Measurements from ENCODE around the gene SAMD11. TPM values are rescaled to one million over a fixed set of nuclear protein-coding genes. Genes with fewer than 3 reads are reported as not detected.
A peak's percentile ranks its signal among the peaks of the same experiment; 100 is the strongest.
"Not testable (repeated sequence)": the region's sequence is repeated elsewhere in the genome, so short reads cannot be mapped to it uniquely, and the experiment has no call there.

Gene SAMD11
- 6.0 TPM for total RNA-seq
- long read RNA-seq, partial matches to known transcripts: 3 of 7 reads
- long read RNA-seq, other reads (novel, unspliced or antisense): 4 of 7 reads

- H3K27ac ChIP-seq: no peak within 1 kb of the TSS
- H3K4me3 ChIP-seq: peak within 1 kb of the TSS; percentile 44
- ATAC-seq: peak; percentile 74
- no peaks in the 10 kb centered on the region for H3K36me3 ChIP-seq
- no peaks in the 10 kb centered on the region for H3K9me3 ChIP-seq
- intact Hi-C loops (cut with DNase I): no loop called here
- TF ChIP-seq, protein P1, sequence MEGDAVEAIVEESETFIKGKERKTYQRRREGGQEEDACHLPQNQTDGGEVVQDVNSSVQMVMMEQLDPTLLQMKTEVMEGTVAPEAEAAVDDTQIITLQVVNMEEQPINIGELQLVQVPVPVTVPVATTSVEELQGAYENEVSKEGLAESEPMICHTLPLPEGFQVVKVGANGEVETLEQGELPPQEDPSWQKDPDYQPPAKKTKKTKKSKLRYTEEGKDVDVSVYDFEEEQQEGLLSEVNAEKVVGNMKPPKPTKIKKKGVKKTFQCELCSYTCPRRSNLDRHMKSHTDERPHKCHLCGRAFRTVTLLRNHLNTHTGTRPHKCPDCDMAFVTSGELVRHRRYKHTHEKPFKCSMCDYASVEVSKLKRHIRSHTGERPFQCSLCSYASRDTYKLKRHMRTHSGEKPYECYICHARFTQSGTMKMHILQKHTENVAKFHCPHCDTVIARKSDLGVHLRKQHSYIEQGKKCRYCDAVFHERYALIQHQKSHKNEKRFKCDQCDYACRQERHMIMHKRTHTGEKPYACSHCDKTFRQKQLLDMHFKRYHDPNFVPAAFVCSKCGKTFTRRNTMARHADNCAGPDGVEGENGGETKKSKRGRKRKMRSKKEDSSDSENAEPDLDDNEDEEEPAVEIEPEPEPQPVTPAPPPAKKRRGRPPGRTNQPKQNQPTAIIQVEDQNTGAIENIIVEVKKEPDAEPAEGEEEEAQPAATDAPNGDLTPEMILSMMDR (IDR thresholded peaks at IDR 0.05): no peak
- peaks cover 83% of the 10 kb centered on the region for H3K27me3 ChIP-seq
- H3K4me1 ChIP-seq: peaks cover 33% of the 10 kb centered on the region
- peak; percentile 90 for DNase-seq
These were observed at the start of gene SAMD11 for GRCh38 chr1:923131-923990. Gene SAMD11 (plus strand): TSS chr1:923923. CDS start chr1:924432, 509 bp downstream.

- ATAC-seq; H3K4me1 ChIP-seq; H3K27me3 ChIP-seq; intact Hi-C loops (cut with DNase I); H3K27ac ChIP-seq; H3K9me3 ChIP-seq; H3K4me3 ChIP-seq; H3K36me3 ChIP-seq; DNase-seq: not testable (repeated sequence)
These were observed 47.1 kb upstream of the SAMD11 start for GRCh38 chr1:876428-877208.

- ATAC-seq: not testable (repeated sequence)
These were observed 46.3 kb upstream of the SAMD11 start for GRCh38 chr1:877209-877986.

GRCh38 chr1:880511-880910 lies 43.2 kb upstream of the SAMD11 start:
- H3K27me3 ChIP-seq; H3K4me3 ChIP-seq; ATAC-seq; intact Hi-C loops (cut with DNase I); H3K27ac ChIP-seq; H3K4me1 ChIP-seq; H3K36me3 ChIP-seq; DNase-seq; H3K9me3 ChIP-seq: not testable (repeated sequence)

More at GRCh38 chr1:877209-877986, 46.3 kb upstream of the SAMD11 start:
- H3K4me1 ChIP-seq; H3K27ac ChIP-seq; H3K9me3 ChIP-seq; H3K27me3 ChIP-seq; H3K4me3 ChIP-seq; DNase-seq; H3K36me3 ChIP-seq; intact Hi-C loops (cut with DNase I): not testable (repeated sequence)

DNA sequence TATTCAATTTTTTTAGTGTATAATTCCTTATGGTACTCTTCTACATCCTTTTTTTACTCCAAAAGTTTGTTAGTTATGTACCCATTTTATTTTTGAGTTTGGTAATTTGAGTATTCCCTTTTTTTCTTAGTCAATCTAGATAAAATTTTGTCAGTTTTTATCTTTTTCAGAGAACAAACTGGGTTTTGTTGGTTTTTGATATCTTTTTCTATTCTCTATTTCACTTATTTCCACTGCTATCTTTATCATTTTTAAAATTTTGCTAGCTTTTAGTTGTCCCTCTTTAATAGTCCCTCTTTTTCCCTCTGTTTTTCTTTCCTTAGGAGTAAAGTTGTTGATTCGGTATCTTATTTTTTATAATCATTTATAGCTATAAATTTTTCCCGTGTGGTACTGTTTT lies 42.8 kb upstream of the SAMD11 start:
- H3K36me3 ChIP-seq; H3K9me3 ChIP-seq; H3K27me3 ChIP-seq; ATAC-seq; H3K4me1 ChIP-seq; H3K4me3 ChIP-seq; H3K27ac ChIP-seq; intact Hi-C loops (cut with DNase I); DNase-seq: not testable (repeated sequence)

GRCh38 chr1:886311-886710 lies 37.4 kb upstream of the SAMD11 start:
- H3K27me3 ChIP-seq: peaks cover 17% of the 10 kb centered on the region
- intact Hi-C loops (cut with DNase I): no loop called here
- H3K4me3 ChIP-seq: no peak overlapping the region
- no peaks in the 10 kb centered on the region for H3K36me3 ChIP-seq
- no peaks in the 10 kb centered on the region for H3K4me1 ChIP-seq
- no peak overlapping the region for H3K27ac ChIP-seq
- ATAC-seq (no peak), DNase-seq (no peak)
- TF ChIP-seq, protein P1 (IDR thresholded peaks at IDR 0.05): no peak
- H3K9me3 ChIP-seq: no peaks in the 10 kb centered on the region

- TF ChIP-seq, protein P1 (IDR thresholded peaks at IDR 0.05): no peak
- H3K4me3 ChIP-seq: no peak overlapping the region
- intact Hi-C loops (cut with DNase I): no loop called here
- H3K9me3 ChIP-seq: no peaks in the 10 kb centered on the region
- H3K4me1 ChIP-seq: no peaks in the 10 kb centered on the region
- DNase-seq (no peak), ATAC-seq (no peak)
- no peaks in the 10 kb centered on the region for H3K36me3 ChIP-seq
- no peak overlapping the region for H3K27ac ChIP-seq
- peaks cover 17% of the 10 kb centered on the region for H3K27me3 ChIP-seq
These were observed 37.0 kb upstream of the SAMD11 start for GRCh38 chr1:886760-887159.
